Cardiac fibroblast (primary cell): ENCODE data around the gene TMEM108.
"Not testable (repeated sequence)": the region's sequence is repeated elsewhere in the genome, so short reads cannot be mapped to it uniquely, and the experiment has no call there.

Experiments used
- DNase-seq, 2 donors: peaks; one replicate each; pipeline versions ENCODE4 v3.0.0 to v3.0.0-alpha.2; 2010; ENCODE audit warnings: low read depth in 2 of 2
- H3K4me3 ChIP-seq, 2 donors: replicated peaks in 1 of 2; 1 replicate in 1 of 2; 2 replicates in 1 of 2; pipeline ENCODE4 v1.5.1; 2011; ENCODE audit warnings: low read depth in 2 of 2, low read length in 2 of 2, mild to moderate bottlenecking in 2 of 2, moderate library complexity in 1 of 2
- CTCF ChIP-seq: IDR thresholded peaks from one replicate; pipeline ENCODE4 v1.5.1; 2011; ENCODE audit warnings: low read depth, mild to moderate bottlenecking, low read length, inconsistent platforms

The TMEM108 gene

GRCh38 chr3:133038089-133038730 lies at the start of gene TMEM108:
TMEM108 (plus strand) TSS chr3:133038391.
- TF ChIP-seq CTCF, result no peak
- H3K4me3 ChIP-seq, result peak within 1 kb of the TSS; percentile 43 to 47
- DNase-seq, result peak; percentile 25 to 36

DNA sequence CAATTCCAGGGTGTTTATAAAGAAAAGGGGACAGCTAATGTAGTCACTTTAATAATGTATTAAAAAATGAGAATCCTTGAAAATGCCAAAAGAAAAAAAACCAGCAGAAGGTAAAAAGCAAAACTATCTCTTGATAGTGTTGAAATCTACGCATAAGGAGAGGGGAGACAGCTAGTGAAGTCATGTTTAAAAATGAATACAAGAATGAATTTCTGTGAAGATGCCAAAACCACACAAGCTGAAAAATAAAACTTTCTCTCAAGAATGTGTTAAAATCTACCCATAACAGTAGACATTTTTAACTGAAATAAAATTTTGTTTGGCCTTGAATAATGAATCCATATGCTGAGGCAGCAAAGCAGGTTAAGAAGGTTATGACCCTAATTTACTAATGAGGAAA lies 42.2 kb upstream of the TMEM108 start:
- no peak for DNase-seq

GRCh38 chr3:132997404-132998185 lies 40.6 kb upstream of the TMEM108 start:
- TF ChIP-seq CTCF, result no peak
- no peak for DNase-seq

More for the DNA sequence above, 42.2 kb upstream of the TMEM108 start:
- no peak for TF ChIP-seq CTCF
- H3K4me3 ChIP-seq, result no peak overlapping the region

GRCh38 chr3:133005032-133005431 lies 33.2 kb upstream of the TMEM108 start:
- H3K4me3 ChIP-seq, DNase-seq: not testable (repeated sequence)

More at GRCh38 chr3:132997404-132998185, 40.6 kb upstream of the TMEM108 start:
- H3K4me3 ChIP-seq, result no peak overlapping the region

- no peak for TF ChIP-seq CTCF
- DNase-seq, result no peak
- H3K4me3 ChIP-seq, result no peak overlapping the region
Measured at GRCh38 chr3:133007601-133008000, 30.6 kb upstream of the TMEM108 start.

GRCh38 chr3:133014325-133014724 lies 23.9 kb upstream of the TMEM108 start:
- H3K4me3 ChIP-seq, result no peak overlapping the region
- DNase-seq, result no peak
- TF ChIP-seq CTCF, result no peak

- not testable (repeated sequence) for H3K4me3 ChIP-seq, DNase-seq
Measured at GRCh38 chr3:133015573-133015972, 22.6 kb upstream of the TMEM108 start.
